Neural progenitor cell (in vitro differentiated cells): ENCODE data around the gene PPCDC. TPM values are rescaled to one million over a fixed set of nuclear protein-coding genes. Genes with fewer than 3 reads are reported as not detected.

Experiments used
- DNase-seq: peaks from one replicate; pipeline ENCODE4 v3.0.0-alpha.2; 2016; ENCODE audit warnings: low spot score
- H2AFZ ChIP-seq: fragments of 200-600 bp; sonication (generic); replicated peaks from 2 replicates; pipeline ENCODE4 v1.6.1; 2016; ENCODE audit warnings: antibody characterized with exemption
- H3F3A ChIP-seq: fragments of 200-600 bp; sonication (generic); 2 replicates; pipeline ENCODE4 v1.6.1; 2016; ENCODE audit warnings: antibody characterized with exemption, low read depth
- H3K27ac ChIP-seq: fragments of 200-600 bp; sonication (generic); 2 replicates; pipeline ENCODE4 v1.5.1; 2016; ENCODE audit warnings: mild to moderate bottlenecking
- H3K27me3 ChIP-seq: fragments of 200-600 bp; sonication (generic); 2 replicates; pipeline ENCODE4 v1.6.1; 2016; ENCODE audit warnings: mild to moderate bottlenecking, moderate library complexity
- H3K36me3 ChIP-seq: fragments of 200-600 bp; sonication (generic); 2 replicates; pipeline ENCODE4 v1.5.1; 2016
- H3K4me1 ChIP-seq: fragments of 200-600 bp; sonication (generic); 2 replicates; pipeline ENCODE4 v1.6.1; 2016; ENCODE audit warnings: mixed run types
- H3K4me2 ChIP-seq: fragments of 200-600 bp; sonication (generic); 2 replicates; pipeline ENCODE4 v1.6.1; 2016
- H3K4me3 ChIP-seq: fragments of 200-600 bp; sonication (generic); 2 replicates; pipeline ENCODE4 v1.5.1; 2016
- H3K79me2 ChIP-seq: fragments of 200-600 bp; sonication (generic); 2 replicates; pipeline ENCODE4 v1.6.1; 2016; ENCODE audit warnings: low read depth
- H3K9ac ChIP-seq: fragments of 200-600 bp; sonication (generic); 2 replicates; pipeline ENCODE4 v1.6.1; 2016
- H3K9me3 ChIP-seq: fragments of 200-600 bp; sonication (generic); 2 replicates; pipeline ENCODE4 v1.5.1; 2016; ENCODE audit warnings: low read depth
- H4K20me1 ChIP-seq: fragments of 200-600 bp; sonication (generic); 2 replicates; pipeline ENCODE4 v1.6.1; 2016; ENCODE audit warnings: low read depth
- H3K27ac Mint-ChIP-seq: 3 replicates; pipeline ENCODE4 v1.8.0; 2021; ENCODE audit warnings: mixed read lengths
- H3K27me3 Mint-ChIP-seq: 2 replicates; pipeline ENCODE4 v1.8.0; 2022; ENCODE audit warnings: low read depth, mild to moderate bottlenecking, inconsistent platforms, moderate library complexity, mixed read lengths; ENCODE audit not compliant: insufficient read depth
- H3K36me3 Mint-ChIP-seq: 3 replicates; pipeline ENCODE4 v1.8.0; 2021; ENCODE audit warnings: mixed read lengths
- H3K4me1 Mint-ChIP-seq: 3 replicates; pipeline ENCODE4 v1.8.0; 2021; ENCODE audit warnings: mixed read lengths
- H3K4me3 Mint-ChIP-seq: 3 replicates; pipeline ENCODE4 v1.8.0; 2021; ENCODE audit warnings: mild to moderate bottlenecking, moderate library complexity, mixed read lengths
- H3K9me3 Mint-ChIP-seq: 3 replicates; pipeline ENCODE4 v1.8.0; 2020; ENCODE audit warnings: mixed read lengths
- CTCF ChIP-seq: fragments of 200-600 bp; sonication (generic); IDR thresholded peaks from 2 replicates; pipeline ENCODE4 v1.5.1; 2017; ENCODE audit warnings: antibody characterized with exemption, mild to moderate bottlenecking
- EZH2 ChIP-seq: fragments of 200-600 bp; sonication (generic); IDR thresholded peaks from 2 replicates; pipeline ENCODE4 v1.6.1; 2017; ENCODE audit warnings: antibody characterized with exemption, mild to moderate bottlenecking, moderate library complexity
- EZH2phosphoT487 ChIP-seq: fragments of 200-600 bp; sonication (generic); IDR thresholded peaks from 2 replicates; pipeline ENCODE4 v1.6.1; 2017; ENCODE audit warnings: antibody characterized with exemption
- total RNA-seq: library from RNA; depleted of rRNA; stranded (reverse); fragments of >200 nt; gene quantifications from 2 replicates; pipeline ENCODE4 v1.2.3, GENCODE V29; 2015; ENCODE audit warnings: low replicate concordance

PPCDC gene
- total RNA-seq, 1 donor from 2014 or later, result 15.8 TPM

- H3F3A ChIP-seq, result no peaks in the 10 kb centered on the region
- no peaks in the 10 kb centered on the region for H3K4me1 ChIP-seq
- DNase-seq, result no peak
- Mint-ChIP-seq H3K9me3 (no peaks in the 10 kb centered on the region), H3K4me3 (no peak overlapping the region), H3K27ac (no peak overlapping the region), H3K4me1 (peaks cover 10% of the 10 kb centered on the region), H3K27me3 (no peaks in the 10 kb centered on the region), H3K36me3 (peaks cover 3% of the 10 kb centered on the region)
- H3K27me3 ChIP-seq, result no peaks in the 10 kb centered on the region
- H4K20me1 ChIP-seq, result no peaks in the 10 kb centered on the region
- no peak for TF ChIP-seq CTCF
- TF ChIP-seq EZH2, result no peak
- TF ChIP-seq EZH2phosphoT487, result no peak
- no peak overlapping the region for H3K27ac ChIP-seq
- H3K4me3 ChIP-seq, result no peak overlapping the region
- H3K9ac ChIP-seq, result no peak overlapping the region
- H3K36me3 ChIP-seq, result no peaks in the 10 kb centered on the region
- H2AFZ ChIP-seq, result no peak overlapping the region
- H3K79me2 ChIP-seq, result peaks cover 15% of the 10 kb centered on the region
- H3K9me3 ChIP-seq, result no peaks in the 10 kb centered on the region
- no peak overlapping the region for H3K4me2 ChIP-seq
Observed at GRCh38 chr15:75019916-75020315, 3.5 kb upstream of the PPCDC start.

- Histone ChIP-seq H3K4me3 (no peak overlapping the region), H3K4me2 (no peak overlapping the region), H3K4me1 (no peaks in the 10 kb centered on the region), H3K79me2 (peaks cover 23% of the 10 kb centered on the region), H3K36me3 (no peaks in the 10 kb centered on the region), H2AFZ (no peak overlapping the region), H3K27me3 (no peaks in the 10 kb centered on the region), H3K9ac (no peak overlapping the region), H3K9me3 (no peaks in the 10 kb centered on the region), H4K20me1 (no peaks in the 10 kb centered on the region), H3K27ac (no peak overlapping the region), H3F3A (no peaks in the 10 kb centered on the region)
- no peaks in the 10 kb centered on the region for H3K27me3 Mint-ChIP-seq
- peaks cover 10% of the 10 kb centered on the region for H3K4me1 Mint-ChIP-seq
- H3K36me3 Mint-ChIP-seq, result peaks cover 1% of the 10 kb centered on the region
- no peaks in the 10 kb centered on the region for H3K9me3 Mint-ChIP-seq
- H3K4me3 Mint-ChIP-seq, result no peak overlapping the region
- TF ChIP-seq EZH2phosphoT487 (no peak), CTCF (no peak), EZH2 (no peak)
- H3K27ac Mint-ChIP-seq, result peak overlapping the region; percentile 53
- DNase-seq, result no peak
Observed at GRCh38 chr15:75021341-75021740, 2.0 kb upstream of the PPCDC start.

GRCh38 chr15:75022783-75023180 is 608 bp upstream of the PPCDC start:
- H3K79me2 ChIP-seq, result peaks cover 23% of the 10 kb centered on the region
- no peaks in the 10 kb centered on the region for H3K36me3 ChIP-seq
- no peaks in the 10 kb centered on the region for H3K9me3 ChIP-seq
- Mint-ChIP-seq H3K4me3 (peak overlapping the region; percentile 99), H3K4me1 (peaks cover 10% of the 10 kb centered on the region), H3K36me3 (no peaks in the 10 kb centered on the region), H3K9me3 (no peaks in the 10 kb centered on the region), H3K27ac (peak overlapping the region; percentile 13), H3K27me3 (no peaks in the 10 kb centered on the region)
- no peak overlapping the region for H3K9ac ChIP-seq
- TF ChIP-seq CTCF (no peak), EZH2phosphoT487 (no peak), EZH2 (no peak)
- no peak overlapping the region for H3K27ac ChIP-seq
- no peak overlapping the region for H3K4me3 ChIP-seq
- no peaks in the 10 kb centered on the region for H3K27me3 ChIP-seq
- H3K4me2 ChIP-seq, result no peak overlapping the region
- H2AFZ ChIP-seq, result peak overlapping the region; percentile 27
- H3F3A ChIP-seq, result no peaks in the 10 kb centered on the region
- H4K20me1 ChIP-seq, result no peaks in the 10 kb centered on the region
- no peak for DNase-seq
- H3K4me1 ChIP-seq, result no peaks in the 10 kb centered on the region
